ENCODE data around the gene MRPL42. TPM values are rescaled to one million over a fixed set of nuclear protein-coding genes. Genes with fewer than 3 reads are reported as not detected.
"Not testable (repeated sequence)": the region's sequence is repeated elsewhere in the genome, so short reads cannot be mapped to it uniquely, and the experiment has no call there.

The MRPL42 gene
- total RNA-seq, 1 donor from 2014 or later, result 82.8 TPM

GRCh38 chr12:93443576-93443975 is 23.7 kb upstream of the MRPL42 start:
- DNase-seq (ENCODE audit: low spot score), result no peak

- no peak for DNase-seq (ENCODE audit: low spot score)
Observed at GRCh38 chr12:93447555-93448290, 19.6 kb upstream of the MRPL42 start.

- DNase-seq (ENCODE audit: low spot score), result no peak
Observed at GRCh38 chr12:93448796-93449195, 18.5 kb upstream of the MRPL42 start.

GRCh38 chr12:93449277-93449676 is 18.0 kb upstream of the MRPL42 start:
- no peak for DNase-seq (ENCODE audit: low spot score)

GRCh38 chr12:93451423-93452158 is 15.7 kb upstream of the MRPL42 start:
- DNase-seq (ENCODE audit: low spot score), result no peak

- no peak for DNase-seq (ENCODE audit: low spot score)
Observed at GRCh38 chr12:93453633-93454032, 13.7 kb upstream of the MRPL42 start.

GRCh38 chr12:93456077-93456476 is 11.2 kb upstream of the MRPL42 start:
- no peak for DNase-seq (ENCODE audit: low spot score)

- no peak for DNase-seq (ENCODE audit: low spot score)
Observed at GRCh38 chr12:93459097-93459496, 8.2 kb upstream of the MRPL42 start.

GRCh38 chr12:93460003-93460402 is 7.3 kb upstream of the MRPL42 start:
- no peak for DNase-seq (ENCODE audit: low spot score)

- DNase-seq (ENCODE audit: low spot score), result no peak
Observed at GRCh38 chr12:93460902-93461301, 6.4 kb upstream of the MRPL42 start.

- no peak for DNase-seq (ENCODE audit: low spot score)
Observed at GRCh38 chr12:93461503-93461902, 5.8 kb upstream of the MRPL42 start.

- no peak for DNase-seq (ENCODE audit: low spot score)
Observed at GRCh38 chr12:93465841-93466240, 1.5 kb upstream of the MRPL42 start.

- no peak for DNase-seq (ENCODE audit: low spot score)
Observed at GRCh38 chr12:93466625-93467350, 526 bp upstream of the MRPL42 start.

- no peak for DNase-seq (ENCODE audit: low spot score)
Observed at GRCh38 chr12:93468008-93468371, 676 bp downstream of the MRPL42 start.

GRCh38 chr12:93469386-93469785 is 2.1 kb downstream of the MRPL42 start:
- no peak for DNase-seq (ENCODE audit: low spot score)

GRCh38 chr12:93476555-93476954 is 9.2 kb downstream of the MRPL42 start:
- DNase-seq (ENCODE audit: low spot score), result no peak

GRCh38 chr12:93482721-93483120 is 15.4 kb downstream of the MRPL42 start:
- DNase-seq (ENCODE audit: low spot score), result no peak

GRCh38 chr12:93483151-93483807 is 16.0 kb downstream of the MRPL42 start:
- no peak for DNase-seq (ENCODE audit: low spot score)

- DNase-seq (ENCODE audit: low spot score), result no peak
Observed at GRCh38 chr12:93484315-93484981, 17.1 kb downstream of the MRPL42 start.

GRCh38 chr12:93492808-93493207 is 25.5 kb downstream of the MRPL42 start:
- DNase-seq (ENCODE audit: low spot score), result not testable (repeated sequence)

- no peak for DNase-seq (ENCODE audit: low spot score)
Observed at GRCh38 chr12:93494096-93494495, 26.8 kb downstream of the MRPL42 start.

Data from umbilical cord (tissue), 2 donors.